Spleen (tissue), 7 donors: ENCODE data around the gene ALK.

Experiments
- POLR2A ChIP-seq, 3 donors: fragments of 450-650 bp; IDR thresholded peaks; one replicate each; pipeline ENCODE4 v1.5.1; 2017; ENCODE audit warnings: antibody characterized with exemption in 3 of 3, mild to moderate bottlenecking in 1 of 3
- POLR2AphosphoS5 ChIP-seq, 3 donors: sonication (generic); formaldehyde crosslinking; IDR thresholded peaks; one replicate each; pipeline ENCODE4 v1.5.1; 2017; ENCODE audit warnings: antibody characterized with exemption in 3 of 3
- TF ChIP-seq, protein P1 (sequence below), 11 experiments: fragments of 200-600 bp in 7 of 11; fragments of 450-650 bp in 4 of 11; sonication (generic) in 4 of 11; IDR thresholded peaks in 8 of 11; conservative IDR thresholded peaks in 3 of 11; 1 replicate in 7 of 11; 2 replicates in 4 of 11; pipeline versions ENCODE4 v1.4.0 to v1.8.0; 2016 to 2021; ENCODE audit warnings: antibody characterized with exemption in 11 of 11, inconsistent platforms in 4 of 11, mild to moderate bottlenecking in 1 of 11
- donor health status: DM: no; HTN: no; CAD: no; lungs with moderate emphysema.
- donor health status: DM: no; HTN: no; CAD: no.
- donor health status: DM: no; HTN: no; CAD: no.

DNA sequence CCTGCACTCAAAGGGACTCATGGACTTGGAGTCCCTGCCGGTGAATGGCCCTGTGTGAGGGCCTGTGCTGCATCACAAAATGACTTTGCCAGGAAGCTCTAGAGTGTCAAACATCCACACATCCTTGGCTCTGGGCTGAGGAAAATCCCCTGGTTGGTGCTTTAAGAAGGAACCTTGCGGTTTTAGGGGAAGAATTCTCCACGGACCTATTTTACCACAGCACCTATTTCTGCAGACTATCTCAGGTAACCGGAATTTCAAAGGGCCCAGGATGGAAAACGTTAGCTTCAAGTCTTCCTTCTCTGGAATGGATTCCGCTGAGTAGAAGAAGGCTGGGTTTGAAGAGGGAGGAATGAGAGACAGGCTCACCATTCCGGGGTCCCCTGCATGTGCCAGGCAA lies 166.2 kb downstream of the ALK start:
- TF ChIP-seq, protein P1, sequence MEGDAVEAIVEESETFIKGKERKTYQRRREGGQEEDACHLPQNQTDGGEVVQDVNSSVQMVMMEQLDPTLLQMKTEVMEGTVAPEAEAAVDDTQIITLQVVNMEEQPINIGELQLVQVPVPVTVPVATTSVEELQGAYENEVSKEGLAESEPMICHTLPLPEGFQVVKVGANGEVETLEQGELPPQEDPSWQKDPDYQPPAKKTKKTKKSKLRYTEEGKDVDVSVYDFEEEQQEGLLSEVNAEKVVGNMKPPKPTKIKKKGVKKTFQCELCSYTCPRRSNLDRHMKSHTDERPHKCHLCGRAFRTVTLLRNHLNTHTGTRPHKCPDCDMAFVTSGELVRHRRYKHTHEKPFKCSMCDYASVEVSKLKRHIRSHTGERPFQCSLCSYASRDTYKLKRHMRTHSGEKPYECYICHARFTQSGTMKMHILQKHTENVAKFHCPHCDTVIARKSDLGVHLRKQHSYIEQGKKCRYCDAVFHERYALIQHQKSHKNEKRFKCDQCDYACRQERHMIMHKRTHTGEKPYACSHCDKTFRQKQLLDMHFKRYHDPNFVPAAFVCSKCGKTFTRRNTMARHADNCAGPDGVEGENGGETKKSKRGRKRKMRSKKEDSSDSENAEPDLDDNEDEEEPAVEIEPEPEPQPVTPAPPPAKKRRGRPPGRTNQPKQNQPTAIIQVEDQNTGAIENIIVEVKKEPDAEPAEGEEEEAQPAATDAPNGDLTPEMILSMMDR (IDR thresholded peaks at IDR 0.05 in 8 of 11, conservative IDR thresholded peaks at IDR 0.05 in 3 of 11), result no peak
- TF ChIP-seq POLR2AphosphoS5 (IDR thresholded peaks at IDR 0.05), result no peak
- no peak for TF ChIP-seq POLR2A (IDR thresholded peaks at IDR 0.05)
